HG03066 (cell line): ENCODE results near the gene HOXD11.

Experiments
- ATAC-seq: cut with Tn5 transposase; IDR thresholded peaks from one replicate; pipeline ENCODE4 v1.9.1; 2021; ENCODE audit warnings: low read depth; ENCODE audit not compliant: unreplicated experiment

Gene HOXD11

DNA sequence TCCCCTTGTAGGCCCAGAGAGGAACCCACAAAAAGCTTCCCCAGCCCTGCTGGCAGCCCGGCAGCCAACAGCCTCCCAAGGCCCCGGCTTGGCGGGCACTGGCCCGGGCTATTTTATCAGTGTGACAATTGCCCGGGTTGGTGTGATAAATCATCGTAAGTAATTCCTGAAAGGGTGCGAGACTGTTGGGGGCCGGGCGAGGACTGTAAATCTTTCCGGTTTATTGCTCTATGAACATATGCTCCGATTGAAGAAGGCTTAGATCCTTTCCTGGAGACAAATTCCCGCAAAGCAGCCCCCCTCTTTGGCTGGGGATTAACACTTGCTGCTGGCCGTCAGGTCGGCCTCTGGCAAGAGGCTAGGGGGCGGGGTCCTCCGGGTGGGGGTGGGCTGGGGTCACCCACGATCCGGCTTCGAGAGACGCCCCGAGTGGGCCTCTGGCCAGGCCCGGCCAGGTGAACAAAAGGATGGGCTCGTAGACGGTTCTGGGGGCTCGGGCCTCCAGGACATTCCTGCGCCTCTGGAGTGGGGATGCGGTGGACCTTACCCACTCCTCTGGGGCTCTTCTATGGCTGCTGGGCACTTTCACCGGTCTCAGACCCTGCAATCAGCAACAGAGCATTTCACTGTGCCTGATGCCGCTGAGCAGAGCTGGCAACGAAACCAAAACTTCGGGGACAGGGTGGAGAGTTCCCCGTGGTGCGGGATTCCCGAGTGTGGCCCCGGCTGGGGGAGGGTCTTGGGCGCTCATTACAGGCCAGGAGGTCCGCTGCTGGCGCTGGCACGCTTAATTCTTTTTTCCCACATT, 52.0 kb downstream of the HOXD11 start:
- no peak for ATAC-seq
